Sigmoid colon (tissue), 4 donors: Measurements from ENCODE around the gene ATXN1L.

Experiments used
- EP300 ChIP-seq, 4 donors: sonication (generic); formaldehyde crosslinking; IDR thresholded peaks; one replicate each; pipeline ENCODE4 v1.6.1; 2017; ENCODE audit warnings: antibody characterized with exemption in 4 of 4
- POLR2A ChIP-seq, 2 donors: fragments of 450-650 bp; IDR thresholded peaks; one replicate each; pipeline ENCODE4 v1.6.1; 2016; ENCODE audit warnings: antibody characterized with exemption in 2 of 2, mild to moderate bottlenecking in 2 of 2, moderate library complexity in 2 of 2
- POLR2AphosphoS5 ChIP-seq, 4 donors: sonication (generic); formaldehyde crosslinking; IDR thresholded peaks; one replicate each; pipeline ENCODE4 v1.6.1; 2017; ENCODE audit warnings: antibody characterized with exemption in 4 of 4
- TF ChIP-seq, protein P1 (sequence below), 4 experiments: fragments of 450-650 bp in 3 of 4; fragments of 200-600 bp in 1 of 4; IDR thresholded peaks; one replicate each; pipeline ENCODE4 v1.5.1; 2016 to 2019; ENCODE audit warnings: antibody characterized with exemption in 4 of 4, mild to moderate bottlenecking in 3 of 4, moderate library complexity in 2 of 4

- TF ChIP-seq, protein P1, sequence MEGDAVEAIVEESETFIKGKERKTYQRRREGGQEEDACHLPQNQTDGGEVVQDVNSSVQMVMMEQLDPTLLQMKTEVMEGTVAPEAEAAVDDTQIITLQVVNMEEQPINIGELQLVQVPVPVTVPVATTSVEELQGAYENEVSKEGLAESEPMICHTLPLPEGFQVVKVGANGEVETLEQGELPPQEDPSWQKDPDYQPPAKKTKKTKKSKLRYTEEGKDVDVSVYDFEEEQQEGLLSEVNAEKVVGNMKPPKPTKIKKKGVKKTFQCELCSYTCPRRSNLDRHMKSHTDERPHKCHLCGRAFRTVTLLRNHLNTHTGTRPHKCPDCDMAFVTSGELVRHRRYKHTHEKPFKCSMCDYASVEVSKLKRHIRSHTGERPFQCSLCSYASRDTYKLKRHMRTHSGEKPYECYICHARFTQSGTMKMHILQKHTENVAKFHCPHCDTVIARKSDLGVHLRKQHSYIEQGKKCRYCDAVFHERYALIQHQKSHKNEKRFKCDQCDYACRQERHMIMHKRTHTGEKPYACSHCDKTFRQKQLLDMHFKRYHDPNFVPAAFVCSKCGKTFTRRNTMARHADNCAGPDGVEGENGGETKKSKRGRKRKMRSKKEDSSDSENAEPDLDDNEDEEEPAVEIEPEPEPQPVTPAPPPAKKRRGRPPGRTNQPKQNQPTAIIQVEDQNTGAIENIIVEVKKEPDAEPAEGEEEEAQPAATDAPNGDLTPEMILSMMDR (IDR thresholded peaks at IDR 0.05), result no peak
- TF ChIP-seq EP300 (IDR thresholded peaks at IDR 0.05) (peak in 1 of 4 donors; percentile 70), POLR2A (IDR thresholded peaks at IDR 0.05) (peak; percentile 73 to 80), POLR2AphosphoS5 (IDR thresholded peaks at IDR 0.05) (peak; percentile 89 to 96 (median 96))
These were observed at the start of gene ATXN1L for GRCh38 chr16:71845639-71846430.
